CD4-positive, alpha-beta T cell treated with Interleukin-4 for 4 hours (primary cell): ENCODE measurements around the gene PRPSAP2.
"Not testable (repeated sequence)": the region's sequence is repeated elsewhere in the genome, so short reads cannot be mapped to it uniquely, and the experiment has no call there.

Source experiments
- DNase-seq: peaks from one replicate; pipeline ENCODE4 v3.0.0-alpha.2; 2020

The PRPSAP2 gene

GRCh38 chr17:18891541-18891940 lies 33.6 kb downstream of the PRPSAP2 start:
- no peak for DNase-seq

GRCh38 chr17:18896146-18896545 lies 38.2 kb downstream of the PRPSAP2 start:
- no peak for DNase-seq

DNA sequence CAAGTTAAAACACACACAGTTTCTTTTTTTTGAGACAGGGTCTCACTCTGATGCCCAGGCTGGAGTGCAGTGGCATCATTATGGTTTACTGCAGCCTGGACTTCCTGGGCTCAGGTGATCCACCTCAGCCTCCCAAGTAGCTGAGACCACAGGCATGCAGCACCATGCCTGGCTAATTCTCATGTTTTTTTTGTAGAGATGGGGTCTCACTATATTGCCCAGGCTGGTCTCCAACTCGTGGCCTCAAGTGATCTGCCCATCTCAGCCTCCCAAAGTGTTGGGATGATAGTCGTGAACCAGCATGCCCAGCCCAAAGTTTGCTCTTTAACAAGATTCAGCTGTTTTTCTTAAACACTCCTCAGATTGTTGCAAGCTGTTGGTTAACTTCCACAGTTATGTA lies 39.0 kb downstream of the PRPSAP2 start:
- DNase-seq, result no peak

GRCh38 chr17:18904482-18904881 lies 46.6 kb downstream of the PRPSAP2 start:
- DNase-seq, result no peak

GRCh38 chr17:18905226-18905625 lies 47.3 kb downstream of the PRPSAP2 start:
- DNase-seq, result no peak

- DNase-seq, result no peak
These were observed 52.4 kb downstream of the PRPSAP2 start for GRCh38 chr17:18910326-18910725.

- DNase-seq, result no peak
These were observed 53.0 kb downstream of the PRPSAP2 start for GRCh38 chr17:18910881-18911280.

GRCh38 chr17:18916816-18917500 lies 59.0 kb downstream of the PRPSAP2 start:
- no peak for DNase-seq

- no peak for DNase-seq
These were observed 59.6 kb downstream of the PRPSAP2 start for GRCh38 chr17:18917506-18918032.

DNA sequence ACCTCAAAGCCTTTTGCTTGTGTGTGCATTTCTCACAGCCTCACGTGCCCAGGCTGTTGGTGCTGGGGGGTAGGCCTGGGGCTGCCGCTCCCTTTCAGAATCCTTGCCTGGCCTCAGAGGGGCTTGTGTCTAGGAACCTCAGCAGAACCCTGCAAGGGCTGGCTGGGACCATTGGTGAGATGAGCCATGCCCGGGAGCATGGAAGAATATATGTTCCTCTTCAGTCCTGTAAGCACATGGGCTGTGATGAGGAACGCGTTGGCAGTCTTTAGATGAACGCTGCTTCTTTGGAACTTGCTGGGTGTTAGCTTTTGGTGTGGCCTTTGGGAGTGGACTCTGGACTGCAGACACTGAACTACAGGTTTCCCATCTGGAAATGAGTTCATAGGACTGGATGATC lies 62.0 kb downstream of the PRPSAP2 start:
- DNase-seq, result no peak

DNA sequence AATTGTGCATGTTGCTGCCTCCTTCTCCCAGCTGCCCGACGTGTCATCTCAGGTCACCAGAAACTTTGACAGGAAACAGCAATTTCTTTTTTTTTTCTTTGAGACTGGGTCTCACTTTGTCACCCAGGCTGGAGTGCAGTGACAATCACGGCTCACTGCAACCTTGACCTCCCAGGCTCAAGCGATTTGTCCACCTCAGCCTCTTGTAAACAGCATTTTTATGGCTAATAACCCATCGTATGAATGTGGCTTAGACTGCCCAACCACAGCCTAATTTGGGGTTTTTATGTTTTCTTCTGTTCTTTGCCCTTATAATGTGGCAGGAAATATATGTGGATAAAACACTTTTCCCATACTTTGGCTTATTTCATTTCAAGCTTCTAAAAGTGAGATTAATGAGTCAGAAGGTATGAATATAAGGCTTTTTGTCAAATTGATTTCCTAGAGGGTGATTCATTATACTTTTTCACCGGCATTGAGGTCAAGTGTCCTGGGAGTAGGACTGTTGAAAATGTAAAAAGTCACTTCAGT lies 63.0 kb downstream of the PRPSAP2 start:
- no peak for DNase-seq

DNA sequence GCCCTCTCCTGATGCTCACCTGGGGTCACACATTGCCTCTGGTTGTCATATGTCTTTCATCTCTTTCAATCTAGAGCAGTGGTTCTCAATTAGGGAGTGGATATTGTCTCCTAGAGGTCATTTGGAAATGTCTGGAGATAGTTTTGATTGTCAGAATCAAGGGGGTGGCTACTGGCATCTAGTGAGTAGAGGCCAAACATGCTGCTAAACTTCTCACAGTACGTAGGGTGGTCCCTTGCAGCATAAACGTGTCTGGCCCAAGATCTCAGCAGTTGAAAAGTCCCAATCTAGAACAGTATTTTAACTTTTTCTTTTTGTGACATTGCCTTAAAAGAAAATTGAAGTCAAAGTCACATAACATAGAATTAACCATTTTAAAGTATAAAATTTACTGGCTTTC lies 63.6 kb downstream of the PRPSAP2 start:
- no peak for DNase-seq

- DNase-seq, result no peak
These were observed 64.1 kb downstream of the PRPSAP2 start for GRCh38 chr17:18921912-18922451.

DNA sequence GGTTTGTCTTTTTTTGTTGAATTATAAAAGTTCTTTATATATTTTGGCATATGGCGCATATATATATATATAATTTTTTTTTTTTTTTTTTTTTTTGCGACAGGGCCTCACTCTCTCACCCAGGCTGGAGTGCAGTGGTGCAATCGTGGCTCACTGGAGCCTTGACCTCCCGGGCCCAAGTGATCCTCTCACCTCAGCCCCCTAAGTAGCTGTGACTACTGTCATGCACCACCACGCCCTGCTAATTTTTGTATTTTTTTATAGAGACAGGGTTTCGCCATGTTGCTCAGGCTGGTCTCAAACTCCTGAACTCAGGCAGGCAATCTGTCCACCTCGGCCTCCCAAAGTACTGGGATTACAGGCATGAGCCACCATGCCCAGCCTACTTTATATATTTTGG lies 64.7 kb downstream of the PRPSAP2 start:
- DNase-seq, result not testable (repeated sequence)

DNA sequence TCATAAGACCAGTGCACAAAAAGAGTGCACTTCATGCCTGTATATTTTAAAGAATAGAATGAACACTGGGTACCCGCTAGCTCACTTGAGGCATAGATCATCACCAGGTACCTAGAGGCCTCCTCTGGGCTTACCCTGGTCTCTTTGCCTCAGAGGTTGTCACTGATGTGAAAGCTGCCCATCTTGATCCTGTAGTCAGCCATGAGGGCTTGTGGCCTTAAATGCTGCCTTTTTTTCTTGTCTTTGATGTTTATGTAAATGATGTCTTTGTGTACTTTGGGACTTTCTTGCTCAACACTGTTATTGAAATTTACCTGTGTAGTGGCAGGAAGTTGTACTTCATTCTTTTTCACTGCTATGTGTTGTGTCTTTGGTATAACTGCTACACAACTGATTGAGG lies 67.3 kb downstream of the PRPSAP2 start:
- no peak for DNase-seq

GRCh38 chr17:18928628-18929125 lies 70.7 kb downstream of the PRPSAP2 start:
- no peak for DNase-seq

DNA sequence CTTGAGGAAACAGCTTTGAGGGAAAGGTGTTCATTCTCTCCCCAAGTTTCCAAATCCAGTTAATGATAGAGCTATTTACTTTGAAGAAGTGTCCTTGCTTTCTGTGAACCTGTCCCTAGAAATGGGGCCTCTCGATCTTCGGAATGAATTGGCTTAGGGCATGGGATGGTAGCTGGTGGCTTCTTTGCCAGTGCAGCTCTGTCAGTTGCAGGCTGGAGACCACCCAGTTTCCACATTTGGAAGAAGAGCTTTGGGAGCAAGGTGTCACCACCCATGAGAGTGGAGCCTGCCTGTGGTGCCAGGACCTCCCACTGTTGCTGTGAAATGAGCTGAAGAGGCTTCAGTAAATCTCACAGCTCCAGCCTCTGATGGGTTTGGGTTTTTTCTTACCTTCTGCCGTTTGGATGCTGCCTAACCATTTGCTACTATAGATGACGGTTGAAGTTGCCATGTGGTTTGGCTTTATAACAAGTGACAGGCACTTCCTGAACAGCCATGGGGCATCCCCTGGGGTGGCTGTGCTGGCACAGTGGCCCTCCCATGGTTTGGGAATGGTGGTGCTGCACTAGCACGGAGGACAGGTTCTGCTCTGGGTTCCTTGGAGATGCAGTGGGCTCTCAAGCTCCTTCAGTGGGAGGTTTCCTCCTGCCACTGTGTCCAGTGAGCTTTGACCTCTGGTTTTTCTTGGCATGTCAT lies 74.6 kb downstream of the PRPSAP2 start:
- DNase-seq, result no peak

- DNase-seq, result no peak
These were observed 75.4 kb downstream of the PRPSAP2 start for GRCh38 chr17:18933102-18934058.

DNA sequence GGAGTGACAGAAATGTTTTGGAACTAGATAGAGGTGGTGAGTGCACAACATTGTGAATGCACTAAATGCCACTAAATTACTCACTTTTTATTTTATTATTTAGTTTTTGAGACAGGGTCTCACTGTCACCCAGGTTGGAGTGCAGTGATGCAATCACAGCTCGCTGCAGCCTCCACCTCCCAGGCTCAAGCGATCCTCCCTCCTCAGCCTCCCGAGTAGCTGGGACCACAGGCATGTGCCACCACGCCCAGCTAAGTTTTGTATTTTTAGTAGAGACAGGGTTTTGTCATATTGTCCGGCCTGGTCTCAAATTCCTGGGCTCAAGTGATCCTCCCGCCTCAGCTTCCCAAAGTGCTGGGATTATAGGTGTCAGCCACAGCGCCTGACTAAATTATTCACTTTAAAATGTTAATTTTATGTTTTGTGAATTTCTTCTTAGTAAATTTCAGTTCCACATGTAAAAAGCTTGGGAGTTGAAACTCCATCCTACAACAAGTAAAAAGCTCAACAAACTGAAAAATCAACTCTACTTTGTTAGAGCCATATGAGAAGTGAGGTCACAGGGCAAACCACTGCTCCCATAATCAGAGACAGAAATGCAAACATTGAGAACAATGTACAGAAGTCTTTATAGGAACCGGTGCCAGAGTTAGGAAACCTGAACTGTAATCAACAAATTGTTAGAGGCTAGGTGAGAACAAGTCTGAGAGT lies 80.2 kb downstream of the PRPSAP2 start:
- no peak for DNase-seq

GRCh38 chr17:18938692-18939023 lies 80.7 kb downstream of the PRPSAP2 start:
- DNase-seq, result no peak

DNA sequence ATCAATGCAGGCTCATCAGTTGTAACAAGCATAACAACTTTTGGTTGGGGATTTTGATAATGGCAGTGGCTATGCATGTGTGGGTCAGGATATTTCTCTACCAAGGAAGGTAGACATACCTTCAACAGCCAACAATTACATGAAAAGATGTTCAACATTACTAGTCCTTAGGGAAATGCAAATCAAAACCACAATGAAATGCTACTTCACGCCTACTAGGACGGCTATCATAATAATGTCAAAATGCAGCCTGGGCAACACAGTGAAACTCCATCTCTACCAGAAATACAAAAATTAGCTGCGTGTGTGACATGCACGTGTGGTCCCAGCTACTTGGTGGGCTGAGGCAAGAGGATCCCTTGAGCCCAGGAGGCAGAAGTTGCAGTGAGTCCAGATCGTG lies 86.7 kb downstream of the PRPSAP2 start:
- no peak for DNase-seq

DNA sequence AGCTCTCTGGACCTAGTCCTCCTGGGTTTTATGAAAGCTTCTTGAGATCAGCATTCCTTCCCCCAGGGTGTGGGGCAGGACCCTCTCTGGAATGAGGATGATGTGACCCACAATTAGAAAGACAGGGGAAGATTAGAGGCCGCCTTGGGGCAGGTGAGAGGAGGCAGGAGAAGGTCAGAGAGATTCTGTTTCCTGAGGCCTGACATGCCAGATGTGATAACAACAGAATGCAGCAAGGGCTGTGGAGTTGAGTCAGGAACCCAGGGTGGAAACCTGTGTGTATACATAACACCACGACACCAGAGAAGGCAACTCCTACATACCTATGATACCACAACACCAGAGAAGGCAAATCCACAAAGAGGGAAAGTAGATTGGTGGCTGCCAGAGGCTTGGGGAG lies 88.6 kb downstream of the PRPSAP2 start:
- no peak for DNase-seq
